HG03159 (cell line): ENCODE data around the gene CPEB1.
"Not testable (repeated sequence)": the region's sequence is repeated elsewhere in the genome, so short reads cannot be mapped to it uniquely, and the experiment has no call there.

Experiments
- ATAC-seq: cut with Tn5 transposase; IDR thresholded peaks from one replicate; pipeline ENCODE4 v1.9.1; 2021; ENCODE audit warnings: mild to moderate bottlenecking, moderate library complexity; ENCODE audit not compliant: unreplicated experiment

Gene CPEB1

GRCh38 chr15:82649226-82649999, 2.2 kb upstream of the CPEB1 start:
- ATAC-seq = no peak

DNA sequence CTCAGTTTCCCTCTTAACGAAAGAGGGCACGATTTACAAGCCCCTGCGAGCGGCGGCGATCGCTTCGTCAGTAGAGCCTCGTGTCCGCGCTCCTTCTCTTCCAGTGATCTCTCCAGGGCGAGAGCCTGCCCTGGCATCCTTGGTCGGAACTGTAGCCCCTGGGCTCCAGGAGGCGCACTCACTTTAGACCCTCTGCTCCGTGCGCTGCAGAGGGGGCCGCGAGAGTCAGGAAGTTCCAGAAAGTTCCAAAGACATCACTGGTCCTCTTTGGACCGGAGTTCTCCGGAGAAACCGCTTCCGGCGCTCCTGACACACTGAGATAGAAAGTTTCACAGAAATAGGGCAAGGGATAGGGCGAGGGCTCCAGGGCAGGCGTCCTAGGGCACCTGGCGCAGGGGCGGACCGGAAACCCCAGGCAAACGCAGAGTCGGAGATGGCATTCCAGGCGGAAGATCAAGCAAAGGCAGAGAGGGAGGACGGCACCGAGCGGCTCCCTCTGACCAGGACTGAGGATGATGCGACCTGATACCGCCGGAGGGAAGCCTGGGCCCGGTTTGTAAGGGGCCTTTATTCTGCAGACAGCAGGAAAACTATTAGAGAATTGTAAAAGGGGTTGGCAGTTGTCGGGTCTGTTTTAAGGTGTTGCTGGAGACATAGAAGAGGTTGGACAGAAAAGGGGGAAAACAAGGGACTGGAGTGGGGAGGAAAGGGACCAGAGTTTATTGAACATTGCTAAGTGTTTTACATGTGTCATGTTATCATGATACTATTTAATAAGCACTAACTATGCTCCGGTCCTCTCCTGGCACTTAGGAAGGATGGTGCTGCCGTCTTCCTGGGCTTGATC, 1.3 kb upstream of the CPEB1 start:
- ATAC-seq = no peak

GRCh38 chr15:82647835-82648256, 683 bp upstream of the CPEB1 start:
- no peak for ATAC-seq

GRCh38 chr15:82646250-82647044, 716 bp downstream of the CPEB1 start:
- ATAC-seq = no peak

DNA sequence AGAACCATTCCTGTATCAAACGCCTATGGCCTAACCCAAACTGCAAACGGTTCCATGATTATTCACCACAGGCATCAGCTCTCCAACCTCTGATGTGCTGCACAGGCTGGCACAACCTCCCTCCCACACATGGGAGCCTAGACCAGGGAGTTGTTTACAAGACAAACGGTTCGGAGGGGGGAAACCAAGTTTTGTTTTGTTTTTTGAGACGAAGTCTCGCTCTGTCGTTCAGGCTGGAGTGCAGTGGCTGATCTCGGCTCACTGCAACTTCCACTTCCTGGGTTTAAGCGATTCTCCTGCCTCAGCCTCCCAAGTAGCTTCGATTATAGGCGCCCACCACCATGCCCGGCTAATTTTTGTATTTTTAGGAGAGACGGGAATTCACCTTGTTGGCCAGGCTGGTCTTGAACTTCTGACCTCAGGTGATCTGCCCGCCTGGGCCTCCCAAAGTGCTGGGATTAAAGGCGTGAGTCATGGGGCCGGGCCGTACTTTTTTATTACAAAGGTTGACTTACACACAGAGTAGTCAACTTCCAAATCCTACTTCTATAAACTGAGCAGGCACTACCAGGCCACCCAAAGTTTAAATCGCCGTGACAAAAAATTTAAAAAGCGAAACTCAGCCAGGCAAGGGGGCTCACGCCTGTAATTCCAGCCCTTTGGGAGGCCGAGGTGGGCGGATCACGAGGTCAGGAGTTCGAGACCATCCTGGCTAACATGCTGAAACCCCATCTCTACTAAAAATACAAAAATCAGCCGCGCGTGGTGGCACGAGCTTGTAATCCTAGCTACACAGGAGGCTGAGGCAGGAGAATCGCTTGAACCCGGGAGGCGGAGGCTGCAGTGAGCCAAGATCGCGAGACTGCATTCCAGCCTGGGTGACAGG, 2.0 kb downstream of the CPEB1 start:
- not testable (repeated sequence) for ATAC-seq

GRCh38 chr15:82643992-82644391, 3.2 kb downstream of the CPEB1 start:
- no peak for ATAC-seq

- no peak for ATAC-seq
These were observed 4.5 kb downstream of the CPEB1 start for GRCh38 chr15:82642656-82643055.

DNA sequence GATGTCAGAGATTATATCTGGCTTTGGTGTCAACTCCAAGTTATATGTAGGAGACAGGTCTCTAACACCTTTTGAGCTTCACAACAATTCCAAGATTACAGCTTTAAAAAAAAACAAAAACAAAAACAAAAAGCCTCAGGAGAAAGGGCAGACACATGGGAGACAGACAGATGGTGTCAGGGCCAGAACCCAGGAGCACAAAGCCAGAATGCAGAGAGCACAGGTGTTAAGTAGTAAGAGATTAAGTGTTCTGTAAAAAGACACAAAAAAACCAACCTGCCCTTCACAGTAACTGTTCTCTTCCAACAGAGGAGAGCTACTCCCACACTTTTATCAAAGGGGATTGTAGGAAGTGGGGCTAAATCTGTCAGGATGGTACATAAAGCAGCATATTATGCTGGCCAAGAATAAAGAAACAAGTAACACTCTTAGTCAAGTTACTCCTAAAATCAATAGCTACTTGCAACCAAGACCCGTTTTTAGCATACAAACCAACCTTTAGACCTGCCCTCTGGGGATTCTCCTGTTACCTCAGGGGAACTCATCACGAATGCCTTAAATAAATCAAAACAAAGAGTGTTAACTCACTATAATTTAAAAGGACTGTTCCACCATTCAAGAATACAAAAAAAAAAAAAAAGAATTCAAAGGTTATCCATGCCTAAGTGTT, 5.9 kb downstream of the CPEB1 start:
- ATAC-seq = no peak

DNA sequence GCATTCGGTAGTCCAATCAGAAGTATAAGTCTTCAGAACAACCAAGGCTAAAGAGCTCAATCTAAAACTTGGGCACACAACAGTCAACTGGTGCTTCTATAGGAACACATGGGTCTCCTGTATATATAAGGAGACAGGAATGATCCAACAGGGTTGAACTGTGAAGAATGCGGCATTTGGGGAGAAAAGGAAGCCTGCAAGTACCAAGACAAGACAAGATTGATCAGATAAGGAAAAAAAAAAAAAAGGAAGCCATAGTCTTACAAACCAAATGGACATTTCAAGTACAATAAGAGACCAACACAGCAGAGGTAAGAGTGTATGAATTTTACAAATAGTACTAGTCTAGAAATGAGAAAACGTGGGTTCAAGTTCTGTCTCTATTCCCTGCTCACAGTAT, 6.5 kb downstream of the CPEB1 start:
- no peak for ATAC-seq

DNA sequence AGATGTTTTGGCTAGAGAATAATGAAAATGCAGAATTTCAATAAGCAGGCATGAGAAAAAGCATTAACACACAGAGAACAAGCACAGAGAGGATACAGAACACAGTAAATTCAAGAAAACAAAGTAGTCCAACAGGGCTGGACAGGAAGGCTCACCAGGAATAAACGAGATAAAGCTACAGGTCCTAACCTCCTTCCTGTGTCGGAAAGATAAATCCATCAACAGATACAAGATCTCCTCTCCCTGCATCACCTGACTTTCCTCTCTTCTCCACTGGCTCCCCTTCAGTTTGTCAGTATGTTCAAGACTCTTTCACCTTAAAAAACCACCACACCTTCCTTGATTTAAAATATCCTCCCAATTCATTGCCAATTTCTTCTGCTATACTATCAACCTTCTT, 11.4 kb downstream of the CPEB1 start:
- ATAC-seq = no peak

- ATAC-seq = no peak
These were observed 17.1 kb downstream of the CPEB1 start for GRCh38 chr15:82630033-82630432.

GRCh38 chr15:82625136-82625535, 22.0 kb downstream of the CPEB1 start:
- ATAC-seq = no peak

DNA sequence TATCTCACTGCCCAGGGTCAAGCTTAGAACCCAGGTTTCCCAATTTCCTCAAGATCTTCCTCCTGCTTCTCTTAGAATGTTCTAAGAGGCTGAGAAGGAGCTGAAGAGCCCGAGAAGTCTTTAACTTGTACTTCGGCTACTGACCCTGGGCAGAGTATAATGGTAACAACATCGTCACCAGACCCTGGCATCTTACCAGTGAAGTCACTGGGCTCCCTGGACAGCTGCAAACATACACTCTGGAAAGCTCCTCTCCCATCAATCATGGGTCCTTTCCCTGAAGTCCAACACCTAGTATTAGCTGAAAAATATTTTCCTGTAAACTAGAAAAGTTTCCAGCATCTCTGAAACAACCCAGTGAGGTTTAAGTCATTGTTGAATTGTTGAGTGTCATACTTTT, 22.7 kb downstream of the CPEB1 start:
- ATAC-seq = no peak

- no peak for ATAC-seq
These were observed 23.2 kb downstream of the CPEB1 start for GRCh38 chr15:82624008-82624407.

- no peak for ATAC-seq
These were observed 25.2 kb downstream of the CPEB1 start for GRCh38 chr15:82621970-82622369.

DNA sequence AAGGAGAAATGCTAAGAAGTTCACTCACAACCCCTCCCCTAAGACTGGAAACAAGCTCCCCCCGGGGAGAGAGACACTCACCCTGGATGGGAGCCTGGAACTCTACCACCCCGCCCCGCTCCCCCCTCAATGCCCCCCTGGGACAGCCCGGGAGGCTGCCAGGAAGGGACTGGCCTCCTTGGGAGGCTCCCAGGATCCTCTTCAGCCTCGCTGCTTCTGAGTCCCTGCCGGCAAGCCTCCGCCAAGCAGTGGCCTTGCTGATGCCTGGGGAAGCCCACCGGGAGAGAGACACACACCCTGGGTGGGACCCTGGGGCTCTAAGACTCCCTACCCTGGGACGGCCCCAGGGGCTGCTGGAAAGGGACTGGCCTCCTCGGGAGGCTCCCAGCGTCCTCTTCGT, 33.4 kb downstream of the CPEB1 start:
- no peak for ATAC-seq

GRCh38 chr15:82611348-82611747, 35.8 kb downstream of the CPEB1 start:
- ATAC-seq = no peak

DNA sequence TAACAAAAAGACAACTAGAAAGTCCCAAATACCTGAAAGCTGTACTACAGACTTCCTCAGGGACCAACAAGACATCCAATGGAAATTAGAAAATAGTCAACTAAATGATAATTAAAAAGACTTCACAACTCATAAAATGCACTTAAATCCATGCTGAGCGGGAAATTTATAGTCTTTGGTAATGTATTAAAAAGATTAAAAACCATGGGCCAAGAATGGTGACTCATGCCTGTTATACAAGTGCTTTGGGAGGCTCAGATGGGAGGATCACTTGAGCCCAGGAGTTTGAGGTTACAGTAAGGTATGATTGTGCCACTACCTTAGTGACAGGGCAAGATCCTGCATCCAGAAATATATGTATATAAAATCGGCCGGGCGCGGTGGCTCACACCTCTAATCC, 45.0 kb downstream of the CPEB1 start:
- no peak for ATAC-seq

DNA sequence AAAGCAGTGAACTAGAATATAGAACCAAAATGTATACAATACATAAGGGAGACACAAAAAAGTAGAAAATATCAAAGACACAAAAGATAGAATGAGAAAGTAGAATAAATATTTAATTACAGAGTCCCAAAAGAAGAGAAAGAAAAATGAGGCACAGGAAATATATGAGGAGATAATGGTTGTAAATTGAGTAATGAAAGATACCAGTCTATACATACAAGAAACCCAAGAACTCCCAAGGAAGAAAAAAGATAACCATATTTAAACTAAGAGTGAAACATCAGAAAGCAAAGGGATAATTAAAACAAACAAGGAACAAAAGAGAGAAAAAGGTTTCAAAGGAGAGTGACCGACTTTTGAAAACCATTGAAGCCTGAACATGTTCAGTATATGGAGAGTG, 47.3 kb downstream of the CPEB1 start:
- ATAC-seq = no peak

- ATAC-seq = no peak
These were observed 49.3 kb downstream of the CPEB1 start for GRCh38 chr15:82597815-82598214.
